GM19395 (cell line): ENCODE results near the gene TRIM43B.
"Not testable (repeated sequence)": the region's sequence is repeated elsewhere in the genome, so short reads cannot be mapped to it uniquely, and the experiment has no call there.

Experiments used
- ATAC-seq: cut with Tn5 transposase; IDR thresholded peaks from one replicate; pipeline ENCODE4 v1.9.1; 2021; ENCODE audit warnings: mild to moderate bottlenecking, moderate library complexity; ENCODE audit not compliant: unreplicated experiment

The TRIM43B gene

GRCh38 chr2:95434507-95435076, 50.0 kb downstream of the TRIM43B start:
- ATAC-seq = not testable (repeated sequence)

DNA sequence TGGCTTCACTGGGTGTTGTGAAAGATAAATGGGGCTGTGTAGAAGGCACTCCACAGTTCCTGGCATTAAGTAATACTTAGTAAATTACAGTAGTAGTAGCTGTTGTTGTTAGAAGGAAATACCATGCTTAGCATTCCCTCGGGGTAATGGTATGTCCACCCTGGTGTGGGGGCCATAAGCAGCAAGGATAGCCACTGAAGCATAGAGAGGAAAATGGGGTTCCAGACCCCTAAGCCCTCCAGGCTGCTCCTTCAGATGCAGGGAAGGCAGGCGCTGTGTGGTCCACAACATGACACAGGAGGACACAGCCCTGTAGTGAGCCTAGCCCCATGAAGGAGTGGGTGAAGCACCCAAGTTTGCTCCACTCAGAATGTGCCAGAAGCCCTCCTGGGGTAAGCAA, 50.6 kb downstream of the TRIM43B start:
- ATAC-seq = not testable (repeated sequence)

DNA sequence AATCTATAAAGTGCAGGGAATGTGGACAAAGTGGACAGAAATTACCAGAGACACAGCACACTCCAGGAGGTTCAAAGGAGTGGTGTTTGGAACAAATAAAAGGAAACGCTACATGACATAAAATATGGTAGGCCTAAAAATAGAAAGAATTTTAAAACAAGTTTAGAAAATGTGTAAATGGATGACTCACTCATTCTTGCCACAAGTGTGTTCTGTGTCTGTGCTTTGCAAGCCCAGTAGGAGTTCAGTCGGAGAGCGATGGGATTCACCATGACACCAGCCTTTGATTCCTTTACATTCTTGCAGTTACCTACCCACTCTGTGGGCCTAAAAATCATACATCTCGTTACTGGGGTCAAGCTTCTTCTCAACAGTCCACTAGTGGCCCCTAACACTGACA, 51.2 kb downstream of the TRIM43B start:
- ATAC-seq = not testable (repeated sequence)

DNA sequence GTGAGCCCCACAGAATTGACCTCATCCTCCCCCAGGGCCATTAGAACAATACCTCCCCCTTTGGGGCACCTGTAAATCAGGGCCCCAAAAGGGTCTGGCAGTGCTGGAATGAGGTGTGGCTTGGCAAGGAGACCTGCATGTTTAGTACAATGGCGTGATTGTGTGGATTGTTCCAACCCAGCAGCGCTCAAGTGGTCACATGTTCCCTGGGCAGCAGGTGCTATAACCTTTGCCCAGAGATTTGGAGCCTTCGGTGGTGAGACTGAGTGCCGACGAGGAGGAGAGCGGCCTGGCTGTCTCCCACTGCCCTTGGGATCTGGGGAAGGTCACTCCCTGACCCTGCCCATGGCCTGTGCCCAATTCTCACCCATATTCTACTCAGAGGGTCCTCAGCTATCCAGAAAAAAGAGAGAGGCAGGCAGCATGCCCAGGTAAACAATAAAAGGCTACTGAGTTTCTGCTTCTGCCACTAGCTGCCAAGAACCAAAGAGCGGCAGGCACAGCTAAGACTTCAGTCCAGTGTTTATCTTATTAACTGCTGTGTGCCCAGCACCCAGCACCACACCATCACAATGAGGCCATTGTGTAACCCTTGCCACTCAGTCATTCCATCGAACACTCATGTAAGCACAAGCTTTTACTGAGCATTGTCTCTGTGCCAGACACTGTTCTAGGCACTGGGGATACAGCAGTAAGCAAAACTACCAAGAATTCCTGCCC, 54.6 kb downstream of the TRIM43B start:
- not testable (repeated sequence) for ATAC-seq

DNA sequence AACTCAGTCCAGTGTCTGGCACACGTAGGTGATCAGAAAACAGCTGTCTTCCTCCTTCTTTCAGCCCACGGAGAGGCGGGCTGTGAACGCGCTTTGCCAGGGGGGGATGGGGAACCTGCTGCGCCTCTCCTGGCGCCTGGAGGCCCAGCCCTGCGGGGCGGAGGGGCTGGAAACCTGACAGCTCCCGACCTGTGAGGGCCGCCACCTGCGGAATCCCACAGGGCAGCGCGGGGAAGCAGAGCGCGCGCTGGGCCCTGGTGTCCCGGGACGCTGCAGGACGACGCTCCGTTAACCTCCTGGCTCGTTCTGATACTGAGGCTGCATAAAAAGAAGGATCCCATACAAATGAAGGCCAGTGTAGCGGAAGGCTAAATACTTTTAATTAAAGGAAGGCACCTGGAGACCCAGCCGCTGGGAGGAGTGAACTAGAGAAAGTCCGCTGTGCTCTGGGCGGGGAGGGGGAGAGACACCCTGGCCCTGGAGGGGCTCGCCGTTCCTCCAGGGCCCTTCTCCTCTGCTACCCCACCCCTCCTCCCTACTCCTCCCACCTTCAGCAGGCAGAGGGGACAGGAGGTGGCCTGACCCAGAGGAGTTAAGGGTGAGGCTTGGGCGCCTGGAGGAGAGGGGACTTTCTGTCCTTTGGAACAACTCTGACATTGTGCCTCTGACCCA, 57.2 kb downstream of the TRIM43B start:
- not testable (repeated sequence) for ATAC-seq
